ENCODE data around the gene LSM5.
A peak's percentile ranks its signal among the peaks of the same experiment; 100 is the strongest.

LSM5 gene

GRCh38 chr7:32479574-32480200 lies 10.5 kb downstream of the LSM5 start:
- Histone ChIP-seq H3K9ac (ENCODE audit: low read length) (no peak overlapping the region), H3K27ac (ENCODE audit: low read depth, low read length, poor library complexity, severe bottlenecking) (no peak overlapping the region), H3K27me3 (ENCODE audit: insufficient read depth, low read length) (no peaks in the 10 kb centered on the region), H3K9me3 (ENCODE audit: low read length) (no peaks in the 10 kb centered on the region), H3K4me1 (ENCODE audit: insufficient read depth, low read length, severe bottlenecking) (no peaks in the 10 kb centered on the region), H3K36me3 (ENCODE audit: insufficient read depth, low read length) (no peaks in the 10 kb centered on the region), H3K9me2 (ENCODE audit: low read depth, low read length) (no peaks in the 10 kb centered on the region), H3K4me2 (ENCODE audit: low read length) (no peak overlapping the region), H2AFZ (ENCODE audit: low read length) (no peak overlapping the region), H3K79me2 (ENCODE audit: insufficient read depth, low read length) (no peaks in the 10 kb centered on the region), H3F3A (ENCODE audit: insufficient read depth, low read length) (no peaks in the 10 kb centered on the region), H4K20me1 (ENCODE audit: insufficient read depth, low read length) (no peaks in the 10 kb centered on the region), H3K4me3 (ENCODE audit: low read depth, low read length, poor library complexity, severe bottlenecking) (no peak overlapping the region)
- TF ChIP-seq CTCF (IDR thresholded peaks at IDR 0.05; ENCODE audit: low read length): peak; percentile 91
- no peak for TF ChIP-seq EZH2 (IDR thresholded peaks at IDR 0.05; ENCODE audit: borderline replicate concordance, low read length)

- Histone ChIP-seq H3K27ac (ENCODE audit: low read depth, low read length, poor library complexity, severe bottlenecking) (no peak overlapping the region), H3K4me1 (ENCODE audit: insufficient read depth, low read length, severe bottlenecking) (no peaks in the 10 kb centered on the region), H3F3A (ENCODE audit: insufficient read depth, low read length) (no peaks in the 10 kb centered on the region), H2AFZ (ENCODE audit: low read length) (no peak overlapping the region), H3K36me3 (ENCODE audit: insufficient read depth, low read length) (no peaks in the 10 kb centered on the region), H4K20me1 (ENCODE audit: insufficient read depth, low read length) (no peaks in the 10 kb centered on the region), H3K27me3 (ENCODE audit: insufficient read depth, low read length) (no peaks in the 10 kb centered on the region), H3K79me2 (ENCODE audit: insufficient read depth, low read length) (no peaks in the 10 kb centered on the region), H3K9me2 (ENCODE audit: low read depth, low read length) (no peaks in the 10 kb centered on the region), H3K4me2 (ENCODE audit: low read length) (no peak overlapping the region), H3K9ac (ENCODE audit: low read length) (no peak overlapping the region), H3K9me3 (ENCODE audit: low read length) (no peaks in the 10 kb centered on the region), H3K4me3 (ENCODE audit: low read depth, low read length, poor library complexity, severe bottlenecking) (no peak overlapping the region)
- TF ChIP-seq EZH2 (IDR thresholded peaks at IDR 0.05; ENCODE audit: borderline replicate concordance, low read length): no peak
- no peak for TF ChIP-seq CTCF (IDR thresholded peaks at IDR 0.05; ENCODE audit: low read length)
Observed at GRCh38 chr7:32477649-32477980, 12.6 kb downstream of the LSM5 start.

GRCh38 chr7:32476816-32477648 lies 13.1 kb downstream of the LSM5 start:
- TF ChIP-seq CTCF (IDR thresholded peaks at IDR 0.05; ENCODE audit: low read length): no peak
- Histone ChIP-seq H3K4me2 (ENCODE audit: low read length) (no peak overlapping the region), H3K79me2 (ENCODE audit: insufficient read depth, low read length) (no peaks in the 10 kb centered on the region)

More at GRCh38 chr7:32476816-32477648, 13.1 kb downstream of the LSM5 start:
- Histone ChIP-seq H3K27me3 (ENCODE audit: insufficient read depth, low read length) (no peaks in the 10 kb centered on the region), H3K9me2 (ENCODE audit: low read depth, low read length) (no peaks in the 10 kb centered on the region), H2AFZ (ENCODE audit: low read length) (no peak overlapping the region), H3K4me1 (ENCODE audit: insufficient read depth, low read length, severe bottlenecking) (no peaks in the 10 kb centered on the region), H3K4me3 (ENCODE audit: low read depth, low read length, poor library complexity, severe bottlenecking) (no peak overlapping the region), H3K9me3 (ENCODE audit: low read length) (no peaks in the 10 kb centered on the region), H3K9ac (ENCODE audit: low read length) (no peak overlapping the region), H3K36me3 (ENCODE audit: insufficient read depth, low read length) (no peaks in the 10 kb centered on the region), H4K20me1 (ENCODE audit: insufficient read depth, low read length) (no peaks in the 10 kb centered on the region), H3F3A (ENCODE audit: insufficient read depth, low read length) (no peaks in the 10 kb centered on the region), H3K27ac (ENCODE audit: low read depth, low read length, poor library complexity, severe bottlenecking) (no peak overlapping the region)

Data from OCI-LY1 (cell line).